COLO668 (cell line): ENCODE results near the gene TACC2.
"Not testable (repeated sequence)": the region's sequence is repeated elsewhere in the genome, so short reads cannot be mapped to it uniquely, and the experiment has no call there.

Experiments
- DNase-seq: peaks from one replicate; lab custom pipeline; 2025; ENCODE audit not compliant: unreplicated experiment; lab: John Stamatoyannopoulos, UW

The TACC2 gene

DNA sequence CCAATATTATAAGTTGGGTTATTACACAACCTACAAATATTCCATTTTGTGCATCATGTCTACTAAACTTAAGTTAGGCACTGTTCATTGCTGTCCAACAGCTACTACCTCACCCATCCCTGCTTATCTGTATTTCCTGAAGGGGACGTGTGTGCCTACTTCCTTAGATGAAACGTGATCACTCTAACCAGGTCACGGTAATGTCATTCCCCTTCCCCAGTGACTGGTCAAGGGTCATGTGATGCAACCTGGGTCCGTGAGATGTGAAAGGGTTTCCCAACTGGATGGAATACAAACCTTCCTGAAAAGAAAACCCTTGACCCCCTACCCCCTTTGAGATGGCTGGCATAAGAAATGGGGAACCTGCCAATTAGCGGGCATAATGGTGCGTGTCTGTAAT lies 12.4 kb upstream of the TACC2 start:
- no peak for DNase-seq

DNA sequence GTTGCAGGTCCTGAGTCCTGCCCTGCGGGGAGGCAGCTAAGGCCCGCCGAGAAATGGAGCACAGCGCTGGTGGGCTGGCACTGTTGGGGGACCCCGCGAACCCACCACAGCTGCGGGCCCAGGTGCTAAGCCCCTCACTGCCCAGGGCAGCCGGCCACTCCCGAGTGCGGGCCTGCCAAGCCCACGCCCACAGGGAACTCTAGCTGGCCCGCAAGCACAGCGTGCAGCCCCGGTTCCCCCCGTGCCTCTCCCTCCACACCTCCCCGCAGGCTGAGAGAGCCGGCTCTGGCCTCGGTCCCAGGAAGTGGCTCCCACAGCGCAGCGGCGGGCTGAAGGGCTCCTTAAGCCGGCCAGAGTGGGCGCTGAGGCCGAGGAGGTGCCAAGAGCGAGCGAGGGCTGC lies 10.5 kb upstream of the TACC2 start:
- DNase-seq, result no peak

DNA sequence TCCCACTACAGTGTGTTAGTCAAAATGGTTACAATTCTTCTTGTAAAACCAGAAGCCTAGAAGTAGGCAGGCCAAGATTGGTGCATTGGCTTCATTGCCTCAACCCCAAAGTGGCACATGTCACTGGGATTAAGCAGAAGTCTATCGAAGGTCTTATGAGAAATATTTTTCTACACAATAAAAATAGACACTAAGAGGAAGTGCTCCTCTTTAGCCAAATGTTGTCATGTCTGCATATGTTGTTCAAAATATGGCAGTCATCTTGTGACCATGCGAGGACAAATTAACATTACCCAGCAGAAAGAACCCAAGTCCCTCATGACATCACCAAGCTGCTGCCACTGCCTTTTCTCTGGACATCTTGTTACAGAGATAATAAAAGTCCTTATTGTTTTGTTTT lies 7.6 kb upstream of the TACC2 start:
- no peak for DNase-seq

DNA sequence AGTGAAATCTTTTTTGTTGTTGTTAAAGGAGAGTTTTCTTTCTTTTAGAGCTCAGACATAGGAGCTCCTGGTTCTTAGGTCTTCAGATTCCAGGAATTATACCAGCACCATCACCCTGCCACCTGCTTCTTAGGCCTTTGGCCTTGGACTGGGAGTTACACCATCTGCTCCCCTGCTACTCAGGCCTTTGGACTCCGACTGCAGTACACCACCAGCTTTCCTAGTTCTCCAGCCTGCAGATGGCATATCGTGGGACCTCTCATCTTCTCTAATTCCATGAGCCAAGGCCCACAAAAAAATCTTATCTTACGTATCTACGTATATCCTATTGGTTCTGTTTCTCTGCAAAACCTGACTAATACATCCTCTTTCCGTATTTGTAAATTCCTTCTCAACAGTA lies 5.1 kb upstream of the TACC2 start:
- DNase-seq, result no peak

DNA sequence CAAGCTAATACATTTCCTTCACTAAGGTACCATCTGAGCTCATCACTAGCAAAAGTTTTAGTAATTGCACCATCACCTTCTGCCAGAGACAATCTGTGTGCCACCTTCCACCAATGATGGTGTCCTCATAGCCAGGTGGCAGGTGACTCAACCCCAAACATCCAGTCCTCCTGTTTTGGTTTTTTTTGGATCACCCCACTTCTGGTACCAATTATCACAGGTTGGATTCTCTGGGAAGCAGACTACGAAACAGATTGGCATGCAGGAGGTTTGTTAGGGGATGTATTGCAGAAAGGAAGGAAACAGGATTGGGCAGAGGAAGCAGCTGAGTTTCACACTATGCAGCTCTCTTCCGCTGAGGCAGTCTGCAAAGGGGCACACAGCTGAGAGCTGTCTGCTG lies 4.5 kb upstream of the TACC2 start:
- DNase-seq, result no peak

DNA sequence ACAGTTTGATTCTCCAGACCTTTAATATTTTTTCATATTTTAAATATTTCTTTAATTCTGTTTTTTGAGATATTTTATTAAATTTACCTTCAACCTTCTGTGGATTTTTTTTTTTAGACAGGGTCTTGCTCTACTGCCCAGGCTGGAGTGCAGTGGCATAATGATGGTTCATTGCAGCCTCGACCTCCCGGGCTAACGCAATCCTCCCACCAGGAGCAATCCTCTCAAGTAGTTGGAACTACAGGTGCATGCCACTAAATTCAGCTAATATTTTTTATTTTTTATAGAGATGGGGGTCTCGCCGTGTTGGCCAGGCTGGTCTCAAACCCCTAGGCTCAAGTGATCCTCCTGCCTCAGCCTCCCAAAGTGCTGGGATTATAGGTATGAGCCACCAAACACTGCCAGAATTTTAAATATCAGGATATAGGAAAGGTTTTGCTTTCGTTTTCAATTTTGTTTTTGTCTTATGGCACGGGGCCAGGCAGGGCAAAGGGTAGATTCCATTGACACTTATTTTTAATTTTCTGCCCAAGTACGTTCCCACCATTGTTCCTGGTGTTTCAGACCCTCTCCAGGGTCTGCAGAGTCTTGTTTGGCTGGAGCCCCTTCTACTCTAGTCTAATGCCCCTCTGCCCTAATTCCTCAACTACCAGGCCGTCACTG lies 1.2 kb downstream of the TACC2 start:
- no peak for DNase-seq

DNA sequence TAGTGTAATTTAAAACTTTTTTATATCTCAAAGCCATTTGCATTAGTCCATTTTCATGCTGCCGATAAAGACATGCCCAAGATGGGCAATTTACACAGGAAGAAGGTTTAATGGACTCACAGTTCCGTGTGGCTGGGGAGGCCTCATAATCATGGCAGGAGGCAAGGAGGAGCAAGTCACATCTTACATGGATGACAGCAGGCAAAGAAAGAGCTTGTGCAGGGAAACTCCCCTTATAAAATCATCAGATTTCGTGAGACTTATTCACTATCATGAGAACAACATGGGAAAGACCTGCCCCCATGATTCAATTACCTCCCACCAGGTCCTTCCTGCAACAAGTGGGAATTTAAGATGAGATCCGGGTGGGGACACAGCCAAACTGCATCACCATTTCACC lies 2.8 kb downstream of the TACC2 start:
- not testable (repeated sequence) for DNase-seq

DNA sequence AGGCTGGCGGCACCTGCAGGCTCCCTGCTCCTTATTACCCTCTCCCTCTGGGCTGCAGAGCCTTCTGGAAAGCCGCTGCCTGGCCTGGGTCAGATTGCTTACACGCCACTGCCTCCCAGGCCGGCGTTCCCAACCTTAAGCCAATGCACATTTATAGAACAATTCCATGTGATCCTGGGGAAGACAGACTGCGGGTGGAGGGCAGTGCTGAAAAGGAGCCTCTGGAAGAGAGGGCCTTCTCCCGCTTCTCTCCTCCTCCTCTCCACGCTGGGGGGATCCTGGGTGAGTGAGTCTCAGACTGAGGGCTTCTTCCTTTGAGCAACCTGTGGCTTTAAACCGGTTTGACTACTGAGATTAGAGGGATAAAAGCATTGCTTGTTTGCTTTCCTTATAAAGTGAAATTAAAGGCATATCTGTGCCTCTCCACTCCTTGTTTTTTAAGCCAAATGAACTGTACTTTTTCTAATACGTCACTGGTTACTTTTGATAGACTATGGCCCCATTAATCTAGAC lies 5.5 kb downstream of the TACC2 start:
- no peak for DNase-seq

DNA sequence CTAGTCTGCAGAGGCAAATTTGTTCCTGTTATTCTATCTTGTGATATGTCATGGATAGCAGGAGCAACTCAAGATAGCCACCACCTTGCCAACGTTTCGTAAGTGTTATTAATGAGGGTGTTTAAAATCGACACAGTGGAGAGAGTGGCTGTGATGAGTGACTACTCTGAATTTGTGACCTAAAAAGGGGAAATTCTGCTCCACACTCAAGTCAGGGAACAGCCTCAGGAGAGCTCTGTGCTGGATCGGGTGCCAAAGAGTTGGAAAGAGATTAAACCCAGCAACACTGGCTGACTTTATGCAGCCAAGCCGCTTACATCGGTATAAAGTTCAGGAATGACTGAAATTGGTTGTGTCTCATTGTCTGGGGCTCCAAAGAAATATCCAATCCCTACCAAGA lies 9.5 kb downstream of the TACC2 start:
- DNase-seq, result no peak

DNA sequence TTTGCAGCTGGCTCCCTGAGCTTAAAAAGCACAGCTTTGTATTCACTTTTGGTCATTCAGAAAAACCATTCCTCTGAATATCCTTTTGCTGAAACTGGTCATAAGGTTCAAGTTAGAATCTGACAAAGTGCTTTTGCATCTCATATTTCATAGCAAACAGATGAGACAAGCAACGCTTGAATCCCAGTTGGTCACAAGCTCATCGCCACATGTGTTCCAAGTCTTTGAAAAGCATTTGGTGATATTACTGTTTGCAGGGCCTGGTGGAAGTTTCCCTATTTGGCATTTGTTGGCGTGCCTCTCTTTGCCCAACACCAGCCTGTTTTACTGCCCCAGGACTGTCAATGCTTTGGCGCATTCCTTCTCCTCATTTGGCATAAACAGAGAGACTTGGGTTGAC lies 10.3 kb downstream of the TACC2 start:
- no peak for DNase-seq

DNA sequence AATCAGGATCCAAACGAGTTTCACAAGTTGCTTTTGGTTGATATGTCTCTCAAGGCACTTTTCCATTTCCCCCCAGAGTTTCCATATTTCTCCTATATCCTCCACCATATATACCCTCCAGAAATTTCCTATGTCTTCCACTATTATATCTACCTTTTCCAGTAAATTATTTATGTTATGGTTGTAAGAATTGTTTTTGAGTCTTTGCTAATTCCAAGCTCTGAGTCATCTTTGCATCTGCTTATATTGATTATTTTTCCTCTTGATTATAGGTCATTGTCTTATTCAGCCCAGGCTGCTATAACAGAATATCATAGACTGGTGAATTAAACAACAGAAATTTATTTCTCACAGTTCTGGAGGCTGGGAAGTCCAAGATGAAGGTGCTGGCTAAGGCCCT lies 12.7 kb downstream of the TACC2 start:
- DNase-seq, result no peak

DNA sequence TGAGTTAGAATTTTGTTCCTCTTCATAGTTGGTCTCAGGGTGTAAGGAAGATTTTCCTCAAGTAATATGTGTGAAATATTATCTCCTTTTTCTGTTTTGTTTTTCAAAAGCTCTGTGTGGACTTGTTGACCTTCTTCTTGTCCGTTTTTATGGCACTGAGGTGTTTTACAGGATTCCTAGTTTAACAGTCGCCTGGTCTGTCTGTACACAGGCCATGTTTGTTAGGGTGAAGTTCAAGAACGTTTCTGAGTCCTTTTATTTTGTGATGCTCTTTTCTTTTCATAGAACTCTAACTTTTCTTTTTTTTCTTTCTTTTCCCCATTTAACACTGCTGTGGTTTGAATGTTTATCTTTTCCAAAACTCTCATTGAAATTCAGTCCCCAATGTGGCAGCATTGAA lies 18.5 kb downstream of the TACC2 start:
- no peak for DNase-seq

DNA sequence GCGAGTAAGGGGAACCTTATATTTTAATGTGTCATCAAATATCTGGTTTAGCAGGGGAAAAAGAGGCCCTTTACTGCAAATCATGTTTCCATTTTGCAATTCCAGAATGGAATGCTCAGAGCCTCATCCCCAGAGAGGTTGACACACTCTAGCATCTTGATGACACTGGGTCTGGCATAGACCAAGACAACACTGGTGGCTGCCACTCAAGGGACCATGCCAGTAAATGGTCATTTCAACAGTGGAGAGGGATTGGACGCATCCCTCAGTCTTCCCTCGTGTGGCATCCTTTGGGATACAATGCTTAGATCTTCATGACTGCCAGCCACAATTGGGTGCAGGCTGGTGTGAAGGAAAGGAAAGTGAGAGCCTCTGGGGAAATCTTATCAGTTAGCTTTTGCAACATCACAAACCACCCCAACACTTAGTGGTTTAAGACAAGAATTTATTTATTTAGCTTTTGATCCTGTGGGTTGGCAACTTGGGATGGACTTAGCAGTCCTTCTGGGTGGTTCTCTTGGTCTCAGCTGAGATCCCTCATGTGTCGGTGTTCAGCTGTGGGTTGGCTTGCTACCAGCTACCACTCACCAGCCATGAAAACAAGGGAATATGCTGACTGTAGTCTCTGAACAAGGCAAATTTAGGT lies 21.6 kb downstream of the TACC2 start:
- DNase-seq, result no peak

DNA sequence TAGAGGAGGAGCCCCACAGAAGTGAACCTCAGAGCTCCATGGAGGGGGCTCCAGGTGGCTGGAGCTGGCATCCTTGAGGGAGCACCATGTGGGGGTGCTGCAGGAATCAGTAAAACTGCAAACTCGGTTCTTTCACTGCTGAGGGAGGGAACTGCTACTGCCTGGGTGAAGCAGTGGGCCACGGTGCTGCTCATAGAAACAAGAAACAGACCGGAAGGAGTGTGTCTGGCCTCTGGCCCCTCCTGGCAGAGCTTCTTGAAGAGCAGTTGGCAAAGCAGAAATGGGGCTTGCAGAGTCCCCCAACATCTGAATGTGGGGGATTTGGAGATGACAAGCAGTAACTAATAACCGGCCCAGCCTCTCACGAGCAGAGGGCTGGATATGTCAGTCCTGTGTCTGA lies 23.8 kb downstream of the TACC2 start:
- no peak for DNase-seq

DNA sequence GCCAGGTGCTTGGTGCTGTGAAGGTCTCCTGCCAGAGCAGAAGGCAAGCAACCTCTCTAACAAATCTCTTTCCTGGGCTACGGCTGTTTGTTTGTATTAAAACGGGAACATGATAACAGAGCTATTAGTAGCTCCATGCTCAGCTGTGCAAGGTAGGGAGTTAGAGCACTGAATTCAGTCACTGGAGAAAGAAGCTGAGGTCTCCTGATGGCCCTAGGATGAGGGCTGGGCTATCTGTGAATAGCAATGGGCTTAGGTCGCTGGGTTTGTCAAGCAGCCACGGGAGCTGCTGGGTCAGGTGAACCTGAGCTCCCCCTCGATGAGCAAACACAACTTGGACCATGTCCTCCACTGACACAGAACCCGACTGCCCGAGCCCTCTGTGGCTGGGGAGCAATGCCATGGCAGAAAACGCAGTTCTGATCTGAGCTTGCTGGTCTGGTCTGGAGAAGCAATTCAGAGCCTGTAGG lies 24.4 kb downstream of the TACC2 start:
- no peak for DNase-seq

DNA sequence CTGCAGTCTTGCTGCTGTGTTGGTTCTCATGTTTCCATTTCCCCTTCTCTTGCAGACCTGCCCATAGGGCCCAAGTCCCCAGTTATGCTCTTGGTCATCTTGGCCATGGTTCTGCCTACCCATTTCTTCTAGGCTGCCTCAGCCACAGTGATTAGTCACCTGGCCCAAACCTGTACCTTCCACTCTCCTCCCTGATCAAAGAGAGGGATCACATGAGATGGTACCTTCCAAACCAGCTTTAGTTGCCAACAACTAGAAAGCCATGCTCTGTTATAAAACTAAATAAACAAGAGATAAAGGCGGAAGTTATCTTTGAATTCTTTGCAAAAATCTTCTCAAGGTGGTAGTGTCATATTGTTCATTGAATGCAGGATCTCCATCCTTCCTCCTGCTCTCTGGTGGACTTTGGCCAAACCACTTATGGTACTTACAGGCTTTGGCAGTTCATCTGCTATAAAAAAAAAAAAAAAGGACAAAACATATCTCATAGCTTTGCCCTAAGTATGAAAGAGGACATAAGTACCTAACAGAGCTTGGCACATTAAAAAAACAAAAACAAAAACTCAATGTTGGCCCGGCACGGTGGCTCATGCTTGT lies 25.8 kb downstream of the TACC2 start:
- no peak for DNase-seq

DNA sequence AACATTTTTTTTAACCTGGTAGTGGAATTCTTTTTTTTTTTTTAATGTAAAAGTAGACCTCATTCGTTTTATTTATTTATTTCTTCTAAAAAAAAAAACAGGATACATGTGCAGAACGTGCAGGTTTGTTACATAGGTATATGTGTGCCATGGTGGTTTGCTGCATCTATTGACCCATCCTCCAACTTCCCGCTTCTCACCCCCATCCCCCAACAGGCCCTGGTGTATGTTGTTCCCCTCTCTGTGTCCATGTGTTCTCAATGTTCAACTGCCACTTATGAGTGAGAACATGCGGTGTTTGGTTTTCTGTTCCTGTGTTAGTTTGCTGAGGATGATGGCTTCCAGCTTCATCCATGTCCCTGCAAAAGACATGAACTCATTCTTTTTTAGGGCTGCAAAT lies 29.0 kb downstream of the TACC2 start:
- not testable (repeated sequence) for DNase-seq

DNA sequence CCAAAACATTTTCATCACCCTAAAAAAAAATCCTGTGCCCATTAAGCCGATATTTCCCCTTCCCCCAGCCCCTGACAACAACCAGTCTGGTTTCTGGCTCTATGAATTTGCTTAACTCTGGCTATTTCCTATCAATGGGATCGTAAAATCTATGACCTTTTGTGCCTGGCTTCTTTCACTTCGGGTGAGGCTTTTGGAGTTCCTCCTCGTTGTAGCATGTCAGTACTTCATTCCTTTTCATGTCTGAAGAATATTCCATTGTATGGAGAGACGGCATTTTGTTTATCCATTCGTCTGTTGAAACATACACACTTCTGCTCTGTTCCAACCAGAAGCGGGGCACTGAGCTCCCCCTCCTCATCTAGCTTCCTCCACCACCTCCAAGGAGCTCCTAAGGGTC lies 29.5 kb downstream of the TACC2 start:
- DNase-seq, result no peak

DNA sequence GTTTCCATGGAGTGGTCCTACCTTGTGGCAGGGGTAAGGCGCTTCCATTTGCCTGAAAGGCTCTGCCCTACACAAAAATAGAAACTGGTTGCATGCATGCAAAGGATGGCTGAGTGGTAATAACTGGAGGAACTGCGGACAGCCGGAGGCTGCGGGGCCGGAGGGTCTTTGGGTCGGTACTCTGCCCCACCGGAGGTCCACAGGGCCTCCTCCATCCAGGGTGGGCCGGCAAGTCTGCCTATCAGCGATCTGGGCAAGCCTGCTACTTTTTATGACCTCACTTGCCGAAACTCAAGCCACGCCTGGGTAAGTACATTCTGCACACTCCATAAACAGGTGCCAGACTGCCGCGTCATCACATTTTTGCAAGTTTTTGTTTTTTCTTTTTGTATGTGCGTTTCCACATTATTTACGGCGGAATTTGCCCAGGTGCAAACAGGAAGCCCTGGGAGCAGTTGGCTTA lies 30.0 kb downstream of the TACC2 start:
- peak; percentile 27 for DNase-seq

DNA sequence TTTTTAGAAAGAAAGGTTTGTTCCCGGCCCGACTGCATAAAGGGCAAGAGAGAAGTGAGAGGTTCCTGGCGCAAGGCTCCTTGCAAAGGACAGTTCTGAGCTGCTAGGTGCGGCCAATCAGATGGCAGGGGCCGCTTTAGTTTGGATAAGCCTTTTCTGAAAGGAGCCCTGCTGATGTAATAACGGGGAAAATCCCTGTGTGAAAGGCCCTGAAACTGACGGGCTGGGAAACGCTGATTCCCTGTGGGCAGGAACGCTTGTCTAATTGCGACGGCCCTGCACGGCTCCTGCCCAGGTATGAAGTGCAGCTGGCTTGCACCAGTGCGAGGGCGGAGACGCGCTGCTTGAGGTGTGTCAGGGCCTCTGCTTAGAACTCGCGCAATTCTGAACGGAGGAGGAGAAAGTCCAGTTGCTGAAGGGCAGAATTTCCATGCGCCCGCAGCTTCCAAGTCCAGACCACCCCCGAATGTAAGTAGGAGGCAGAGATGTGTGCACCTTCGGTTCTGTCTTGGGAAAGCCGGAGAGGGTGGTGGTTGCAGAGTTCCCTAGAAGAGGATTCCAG lies 30.5 kb downstream of the TACC2 start:
- DNase-seq, result peak; percentile 44

DNA sequence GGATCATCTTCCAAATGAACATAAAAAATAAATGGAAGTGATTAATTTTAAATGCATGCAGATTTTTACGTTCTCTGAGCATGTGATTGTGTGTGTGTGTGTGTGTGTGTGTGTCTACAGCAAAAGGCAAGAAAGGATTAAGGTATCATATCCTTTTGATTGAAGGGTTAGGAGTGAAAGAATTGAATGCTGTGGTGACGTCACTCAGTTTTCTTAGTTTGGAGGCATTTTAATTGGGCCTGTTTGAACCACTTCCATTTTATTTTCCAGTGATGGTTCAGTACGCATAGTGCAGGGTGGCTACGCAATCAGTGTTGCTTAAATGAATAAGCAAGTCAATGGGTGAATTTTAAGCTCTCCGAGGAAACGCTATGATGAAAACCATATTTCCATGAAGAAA lies 31.3 kb downstream of the TACC2 start:
- DNase-seq, result no peak

DNA sequence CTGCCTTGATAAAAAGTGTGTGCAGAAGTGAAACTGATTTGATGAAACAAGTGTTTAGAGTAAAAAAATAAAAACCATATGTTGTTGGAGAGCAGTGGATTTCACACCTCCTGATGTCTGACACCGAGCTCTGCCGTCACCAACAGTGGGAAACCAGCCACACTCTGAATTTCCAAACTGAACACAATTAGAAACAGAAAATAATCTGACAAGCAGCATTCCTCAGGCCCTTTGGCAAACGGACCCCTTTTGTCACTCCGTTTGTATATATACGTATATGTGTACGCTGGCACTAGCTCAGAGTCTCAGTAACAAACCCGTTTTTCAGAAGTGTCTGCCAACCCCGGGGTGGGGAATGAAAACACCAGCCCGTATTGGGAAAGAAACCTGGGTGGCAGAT lies 32.4 kb downstream of the TACC2 start:
- no peak for DNase-seq
